HCT116 (cell line): ENCODE results near the gene SIGLEC5. TPM values are rescaled to one million over a fixed set of nuclear protein-coding genes. Genes with fewer than 3 reads are reported as not detected.

ENCODE experiments used
- ATAC-seq: fragments of 200-7000 bp; cut with Tn5 transposase; 2 replicates; pipeline ENCODE4 v1.9.1; 2020; ENCODE audit warnings: mild to moderate bottlenecking, moderate library complexity
- BruUV-seq: library from RNA; stranded (reverse); fragments of 400-500 nt; replicated peaks from 2 replicates; lab custom pipeline; 2021; lab: Mats Ljungman, UMichigan
- CTCF ChIA-PET: fragments of 300-600 bp; sonication (Branson Sonifier 250); formaldehyde crosslinking; loops from one replicate; lab custom pipeline; 2021; ENCODE audit warnings: antibody characterized with exemption; lab: Charles Lee
- POLR2A ChIA-PET: fragments of 300-600, 350-600 bp; sonication (Branson Sonifier 250); formaldehyde crosslinking; loops from one replicate; lab custom pipeline; 2021; ENCODE audit warnings: antibody characterized with exemption; lab: Charles Lee
- RAD21 ChIA-PET, 2 experiments: fragments of 300-600 bp; sonication (Branson Sonifier 250); formaldehyde crosslinking; loops; one replicate each; lab custom pipeline; 2023; ENCODE audit warnings: low total read pairs in 2 of 2; ENCODE audit not compliant: uncharacterized antibody in 2 of 2, unreplicated experiment in 2 of 2, low non-redundant PET in 1 of 2; lab: Charles Lee
- DNase-seq: peaks from one replicate; pipeline ENCODE4 v3.0.0-alpha.2; 2010; ENCODE audit warnings: low read depth, low spot score
- H2AFZ ChIP-seq: fragments of 200-600 bp; shearing (Covaris generic), sonication (generic); 2 replicates; pipeline ENCODE4 v1.6.1; 2017; ENCODE audit warnings: low read depth, mixed run types, mixed read lengths, antibody characterized with exemption, low read length; ENCODE audit not compliant: poor library complexity, severe bottlenecking
- H3K27ac ChIP-seq: 2 replicates; pipeline ENCODE4 v1.5.1; 2012; ENCODE audit warnings: low read depth, low read length
- H3K27me3 ChIP-seq: fragments of 200-600 bp; sonication (generic); 2 replicates; pipeline ENCODE4 v1.6.1; 2016; ENCODE audit warnings: mixed run types, low read length, mixed read lengths; ENCODE audit not compliant: insufficient read depth
- H3K36me3 ChIP-seq, 2 experiments: fragments of 200-500 bp in 1 of 2; fragments of 200-600 bp in 1 of 2; sonication (Bioruptor generic) in 1 of 2; sonication (generic) in 1 of 2; 2 replicates each; pipeline versions ENCODE4 v1.5.1 to v1.6.1; 2014 to 2016; ENCODE audit warnings: low read length in 2 of 2, inconsistent platforms in 1 of 2, mixed read lengths in 1 of 2, mixed run types in 1 of 2; ENCODE audit not compliant: insufficient read depth in 2 of 2, control insufficient read depth in 1 of 2
- H3K4me1 ChIP-seq, 2 experiments: fragments of 200-600 bp in 1 of 2; sonication (generic) in 1 of 2; 2 replicates each; pipeline versions ENCODE4 v1.5.1 to v1.6.1; 2012 to 2017; ENCODE audit warnings: low read length in 2 of 2, inconsistent platforms in 1 of 2, mild to moderate bottlenecking in 1 of 2, mixed read lengths in 1 of 2, mixed run types in 1 of 2, moderate library complexity in 1 of 2; ENCODE audit not compliant: insufficient read depth in 2 of 2, control insufficient read depth in 1 of 2
- H3K4me2 ChIP-seq: fragments of 200-600 bp; sonication (generic); 2 replicates; pipeline ENCODE4 v1.6.1; 2017; ENCODE audit warnings: mixed run types, low read length, mixed read lengths
- H3K4me3 ChIP-seq, 2 experiments: fragments of 200-600 bp in 1 of 2; sonication (generic) in 1 of 2; replicated peaks in 1 of 2; 2 replicates each; pipeline ENCODE4 v1.5.1; 2011 to 2016; ENCODE audit warnings: low read length in 2 of 2, control low read depth in 1 of 2, low read depth in 1 of 2, mild to moderate bottlenecking in 1 of 2, mixed read lengths in 1 of 2, mixed run types in 1 of 2
- H3K79me2 ChIP-seq: fragments of 200-600 bp; sonication (generic); 2 replicates; pipeline ENCODE4 v1.6.1; 2017; ENCODE audit warnings: mild to moderate bottlenecking, mixed run types, low read length, moderate library complexity, mixed read lengths; ENCODE audit not compliant: insufficient read depth
- H3K9ac ChIP-seq: fragments of 200-600 bp; sonication (generic); 2 replicates; pipeline ENCODE4 v1.6.1; 2016; ENCODE audit warnings: low read length, mixed read lengths
- H3K9me2 ChIP-seq: fragments of 200-600 bp; sonication (generic), shearing (Covaris generic); 2 replicates; pipeline ENCODE4 v1.6.1; 2017; ENCODE audit warnings: mixed run types, mild to moderate bottlenecking, moderate library complexity; ENCODE audit not compliant: insufficient read depth
- H3K9me3 ChIP-seq, 2 experiments: fragments of 200-500 bp in 1 of 2; fragments of 200-600 bp in 1 of 2; sonication (Bioruptor generic) in 1 of 2; sonication (generic) in 1 of 2; 2 replicates each; pipeline ENCODE4 v1.6.1; 2014 to 2017; ENCODE audit warnings: low read length in 2 of 2, mixed read lengths in 2 of 2, inconsistent platforms in 1 of 2, low read depth in 1 of 2, mild to moderate bottlenecking in 1 of 2, mixed run types in 1 of 2, moderate library complexity in 1 of 2; ENCODE audit not compliant: control insufficient read depth in 1 of 2, insufficient read depth in 1 of 2
- H4K20me1 ChIP-seq: fragments of 200-600 bp; sonication (generic), shearing (Covaris generic); 2 replicates; pipeline ENCODE4 v1.6.1; 2017; ENCODE audit warnings: mixed run types, mild to moderate bottlenecking, moderate library complexity; ENCODE audit not compliant: insufficient read depth
- CBX3 ChIP-seq: IDR thresholded peaks from 2 replicates; pipeline ENCODE4 v1.6.1; 2012; ENCODE audit warnings: low read depth
- CEBPB ChIP-seq: IDR thresholded peaks from 2 replicates; pipeline ENCODE4 v1.6.1; 2012; ENCODE audit warnings: low read depth
- EZH2phosphoT487 ChIP-seq: fragments of 200-600 bp; IDR thresholded peaks from 2 replicates; pipeline ENCODE4 v1.6.1; 2018; ENCODE audit warnings: antibody characterized with exemption, borderline replicate concordance
- JUND ChIP-seq: IDR thresholded peaks from 2 replicates; pipeline ENCODE4 v1.6.1; 2012
- RAD21 ChIP-seq: IDR thresholded peaks from 2 replicates; pipeline ENCODE4 v1.6.1; 2012; ENCODE audit warnings: low read depth, mild to moderate bottlenecking
- TCF7L2 ChIP-seq: IDR thresholded peaks from 2 replicates; pipeline ENCODE4 v1.7.0; 2011; ENCODE audit warnings: borderline replicate concordance, inconsistent platforms; ENCODE audit not compliant: insufficient read depth, insufficient read length; ENCODE audit errors: extremely low read depth
- intact Hi-C: fragments of 100-400 bp; cut with micrococcal nuclease; formaldehyde crosslinking; loops from 2 replicates; pipeline ENCODE4 v1.10.0; 2022
- total RNA-seq: library from RNA; stranded (reverse); gene quantifications from one replicate; pipeline ENCODE4 v1.2.1, GENCODE V29; 2021; ENCODE audit not compliant: unreplicated experiment

SIGLEC5 gene
- total RNA-seq, 1 experiment from 2014 or later = not detected

- intact Hi-C loops = no loop called here
- no peak overlapping the region for H3K4me2 ChIP-seq
- H3K27me3 ChIP-seq = peaks cover 59% of the 10 kb centered on the region
- CTCF ChIA-PET = interaction anchor here (1.6 kb wide), 1 partner anchor 17 kb away, joined by 7 read pairs; no protein-coding TSS in a partner anchor
- no peaks in the 10 kb centered on the region for H4K20me1 ChIP-seq
- no peaks in the 10 kb centered on the region for H3K9me3 ChIP-seq
- H3K36me3 ChIP-seq = no peaks in the 10 kb centered on the region
- no peak for DNase-seq
- no peak overlapping the region for H3K9ac ChIP-seq
- ATAC-seq = no peak
- no peak overlapping the region for H2AFZ ChIP-seq
- no peak for TF ChIP-seq EZH2phosphoT487
- RAD21 ChIA-PET = no interaction called here
- no peaks in the 10 kb centered on the region for H3K4me1 ChIP-seq
- H3K79me2 ChIP-seq = no peaks in the 10 kb centered on the region
- no peak overlapping the region for H3K27ac ChIP-seq
- POLR2A ChIA-PET = no interaction called here
- BruUV-seq = no TSS peak
- H3K4me3 ChIP-seq = no peak overlapping the region
- H3K9me2 ChIP-seq = no peaks in the 10 kb centered on the region
Observed at GRCh38 chr19:51640386-51640785, 10.2 kb upstream of the SIGLEC5 start.

- H3K4me3 ChIP-seq = no peak overlapping the region
- RAD21 ChIA-PET = no interaction called here
- no peak for DNase-seq
- no peaks in the 10 kb centered on the region for H3K79me2 ChIP-seq
- H4K20me1 ChIP-seq = no peaks in the 10 kb centered on the region
- H3K27me3 ChIP-seq = peaks cover 54% of the 10 kb centered on the region
- H3K9ac ChIP-seq = no peak overlapping the region
- no TSS peak for BruUV-seq
- no peak for TF ChIP-seq CBX3
- no peak for TF ChIP-seq RAD21
- TF ChIP-seq TCF7L2 = no peak
- no peak for TF ChIP-seq CEBPB
- no peak for TF ChIP-seq JUND
- TF ChIP-seq, all 23 proteins: peak for 0
- H3K9me3 ChIP-seq = no peaks in the 10 kb centered on the region
- no peak overlapping the region for H3K27ac ChIP-seq
- no peak for ATAC-seq
- no peaks in the 10 kb centered on the region for H3K36me3 ChIP-seq
- ChIA-PET POLR2A (no interaction called here), CTCF (interaction anchor here (1.6 kb wide), 1 partner anchor 17 kb away, joined by 7 read pairs; no protein-coding TSS in a partner anchor)
- H2AFZ ChIP-seq = no peak overlapping the region
- no peaks in the 10 kb centered on the region for H3K9me2 ChIP-seq
- intact Hi-C loops = no loop called here
- H3K4me1 ChIP-seq = no peaks in the 10 kb centered on the region
- H3K4me2 ChIP-seq = no peak overlapping the region
Observed at GRCh38 chr19:51639916-51640315, 9.7 kb upstream of the SIGLEC5 start.
